Esophagus muscularis mucosa (tissue), 4 donors: ENCODE data around the gene ZNF366. TPM values are rescaled to one million over a fixed set of nuclear protein-coding genes. Genes with fewer than 3 reads are reported as not detected.

Experiments used
- DNase-seq: peaks from one replicate; pipeline ENCODE4 v3.0.0-alpha.2; 2017; ENCODE audit errors: extremely low spot score
- H3K27ac ChIP-seq, 4 donors: fragments of 200-600 bp; sonication (generic); replicated peaks in 1 of 4; 1 replicate in 3 of 4; 2 replicates in 1 of 4; pipeline ENCODE4 v1.5.1; 2016 to 2019; ENCODE audit warnings: mild to moderate bottlenecking in 1 of 4
- H3K27me3 ChIP-seq, 4 donors: fragments of 200-600 bp; sonication (generic); one replicate each; pipeline versions ENCODE4 v1.5.1 to v1.6.0; 2016 to 2019
- H3K36me3 ChIP-seq, 4 donors: fragments of 200-600 bp; sonication (generic); one replicate each; pipeline ENCODE4 v1.5.1; 2016 to 2019
- H3K4me1 ChIP-seq, 4 donors: fragments of 200-600 bp; sonication (generic); one replicate each; pipeline ENCODE4 v1.5.1; 2016 to 2019
- H3K4me3 ChIP-seq, 4 donors: fragments of 200-600 bp; sonication (generic); 1 replicate in 2 of 4; 2 replicates in 2 of 4; pipeline ENCODE4 v1.5.1; 2016 to 2019; ENCODE audit warnings: mild to moderate bottlenecking in 4 of 4, moderate library complexity in 1 of 4
- H3K9me3 ChIP-seq, 4 donors: fragments of 200-600 bp; sonication (generic); 1 replicate in 3 of 4; 2 replicates in 1 of 4; pipeline ENCODE4 v1.5.1; 2016 to 2019
- CTCF ChIP-seq, 3 experiments: fragments of 200-600 bp in 2 of 3; fragments of 450-650 bp in 1 of 3; sonication (generic) in 2 of 3; IDR thresholded peaks; one replicate each; pipeline ENCODE4 v1.5.1; 2017 to 2019; ENCODE audit warnings: antibody characterized with exemption in 3 of 3, mild to moderate bottlenecking in 2 of 3, moderate library complexity in 1 of 3
- EP300 ChIP-seq: sonication (generic); formaldehyde crosslinking; IDR thresholded peaks from one replicate; pipeline ENCODE4 v1.6.1; 2017; ENCODE audit warnings: antibody characterized with exemption
- POLR2A ChIP-seq: fragments of 450-650 bp; IDR thresholded peaks from one replicate; pipeline ENCODE4 v1.6.1; 2017; ENCODE audit warnings: antibody characterized with exemption, moderate library complexity, mild to moderate bottlenecking, low read depth
- POLR2AphosphoS5 ChIP-seq, 2 donors: sonication (generic); formaldehyde crosslinking; IDR thresholded peaks; one replicate each; pipeline ENCODE4 v1.6.1; 2017; ENCODE audit warnings: antibody characterized with exemption in 2 of 2
- WGBS: methylation state at CpG from one replicate; pipeline ENCODE4 v1.1.5; 2018; 5-methylcytosine and 5-hydroxymethylcytosine counted together
- intact Hi-C: fragments of 100-400 bp; cut with DNase I; formaldehyde crosslinking; loops from one replicate; pipeline ENCODE4 v1.15.1; 2023
- total RNA-seq, 4 donors: library from RNA; depleted of rRNA; stranded (reverse); fragments of >200 nt; gene quantifications; one replicate each; pipeline versions ENCODE4 v1.1.0 to v1.2.1, GENCODE V29; 2016

ZNF366 gene
- total RNA-seq, 4 donors from 2014 or later = 3.1 to 11.1 (median 5.0) TPM

DNA sequence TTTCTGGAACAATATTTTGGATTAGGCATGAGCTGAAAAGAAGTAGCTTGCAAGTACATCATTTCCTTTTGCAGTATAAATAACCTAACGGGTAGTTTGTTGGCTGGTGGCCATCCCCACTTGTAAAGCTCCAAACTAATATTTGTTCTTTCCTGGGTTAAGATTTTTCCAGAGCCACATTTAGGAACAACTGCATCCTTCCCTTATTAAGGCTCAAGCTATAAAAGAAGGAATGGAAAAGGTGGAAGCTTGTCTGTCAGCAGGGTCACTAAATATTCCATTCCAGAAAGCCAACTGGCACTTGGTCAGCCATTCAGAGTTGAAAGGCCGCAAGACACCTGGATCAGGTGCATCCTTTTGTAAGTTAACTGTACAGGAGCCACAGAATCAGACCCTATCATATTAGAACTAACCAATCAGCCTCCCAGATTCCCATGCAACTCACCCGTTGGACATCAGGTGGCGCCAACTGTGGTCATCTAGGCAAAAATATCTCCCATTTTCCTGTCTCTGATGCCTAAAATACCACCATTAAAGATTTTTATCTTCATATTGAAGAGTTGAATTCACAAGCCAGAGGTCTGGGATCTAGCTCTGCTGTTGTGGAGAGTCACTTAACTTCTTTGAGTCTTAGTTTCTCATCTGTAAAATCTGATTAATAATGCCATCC is 104.1 kb downstream of the ZNF366 start:
- intact Hi-C loops = no loop called here
- peak overlapping the region; percentile 53 to 76 (median 62) for H3K27ac ChIP-seq

DNA sequence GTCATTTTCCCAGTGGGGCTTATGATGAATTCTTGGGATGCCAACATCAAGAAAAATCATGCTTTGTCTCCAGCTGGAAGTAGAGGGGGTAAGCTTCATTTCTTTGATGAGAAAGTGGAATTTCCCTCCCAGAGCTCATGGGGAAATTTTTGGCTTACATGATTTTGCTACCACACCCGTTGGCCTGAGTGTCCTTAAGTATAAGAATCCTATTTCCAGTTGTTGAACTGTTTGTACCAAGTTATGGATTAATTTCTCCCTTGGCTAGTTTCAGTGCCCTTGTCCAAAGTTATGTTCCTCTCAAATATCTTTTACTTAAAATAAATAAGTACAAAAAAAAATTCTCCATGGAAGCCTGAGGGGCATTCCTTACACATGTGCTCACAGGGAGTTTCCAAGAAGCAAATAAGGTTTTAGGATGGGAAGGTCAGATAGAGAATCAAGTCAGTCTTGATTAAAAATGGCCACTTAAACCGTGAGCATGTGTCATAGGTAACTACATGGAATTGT is 104.8 kb downstream of the ZNF366 start:
- 26% methylated on average over 2 of the region's 2 CpGs for WGBS
- no peak for DNase-seq
- Histone ChIP-seq H3K9me3 (peaks cover 0 to 20% (median 14%) of the 10 kb centered on the region in 4 donors), H3K27me3 (no peaks in the 10 kb centered on the region), H3K36me3 (no peaks in the 10 kb centered on the region), H3K27ac (peak overlapping the region; percentile 53 to 76 (median 62)), H3K4me1 (peaks cover 11 to 19% (median 18%) of the 10 kb centered on the region in 4 donors), H3K4me3 (no peak overlapping the region)
- intact Hi-C loops = no loop called here
- TF ChIP-seq POLR2A (no peak), EP300 (no peak), POLR2AphosphoS5 (IDR thresholded peaks at IDR 0.05) (no peak), CTCF (IDR thresholded peaks at IDR 0.05) (no peak)

More for the DNA sequence above, 104.1 kb downstream of the ZNF366 start:
- Histone ChIP-seq H3K4me1 (peaks cover 11 to 19% (median 18%) of the 10 kb centered on the region in 4 donors), H3K4me3 (no peak overlapping the region), H3K36me3 (no peaks in the 10 kb centered on the region), H3K9me3 (peaks cover 0 to 20% (median 14%) of the 10 kb centered on the region in 4 donors), H3K27me3 (no peaks in the 10 kb centered on the region)
- TF ChIP-seq CTCF (IDR thresholded peaks at IDR 0.05) = peak in 2 of 3 experiments; percentile 13 to 36
- TF ChIP-seq POLR2A = no peak
- TF ChIP-seq EP300 = no peak
- TF ChIP-seq POLR2AphosphoS5 (IDR thresholded peaks at IDR 0.05) = no peak
- DNase-seq = no peak
- 57% methylated on average over 4 of the region's 4 CpGs for WGBS

GRCh38 chr5:72400950-72401349 is 106.3 kb downstream of the ZNF366 start:
- H3K27ac ChIP-seq = no peak overlapping the region
- H3K27me3 ChIP-seq = no peaks in the 10 kb centered on the region
- no peak for TF ChIP-seq POLR2A
- TF ChIP-seq CTCF (IDR thresholded peaks at IDR 0.05) = no peak
- H3K4me1 ChIP-seq = peaks cover 11 to 19% (median 18%) of the 10 kb centered on the region in 4 donors
- intact Hi-C loops = no loop called here
- H3K36me3 ChIP-seq = no peaks in the 10 kb centered on the region
- no peak for DNase-seq
- WGBS = 0% methylated on average over 1 of the region's 1 CpG
- H3K9me3 ChIP-seq = peaks cover 0 to 20% (median 14%) of the 10 kb centered on the region in 4 donors
- H3K4me3 ChIP-seq = no peak overlapping the region

- H3K4me3 ChIP-seq = no peak overlapping the region
- H3K27ac ChIP-seq = no peak overlapping the region
- intact Hi-C loops = no loop called here
- peaks cover 12 to 21% (median 17%) of the 10 kb centered on the region in 4 donors for H3K4me1 ChIP-seq
- 79% methylated on average over 6 of the region's 6 CpGs for WGBS
- H3K27me3 ChIP-seq = no peaks in the 10 kb centered on the region
- no peak for DNase-seq
- no peaks in the 10 kb centered on the region for H3K36me3 ChIP-seq
- TF ChIP-seq CTCF (IDR thresholded peaks at IDR 0.05) = no peak
- no peak for TF ChIP-seq POLR2A
- TF ChIP-seq POLR2AphosphoS5 (IDR thresholded peaks at IDR 0.05) = no peak
- TF ChIP-seq EP300 = no peak
- H3K9me3 ChIP-seq = peaks cover 0 to 20% (median 14%) of the 10 kb centered on the region in 4 donors
These were observed 109.4 kb downstream of the ZNF366 start for GRCh38 chr5:72397836-72398235.
